ENCODE data around the gene PIBF1.
"Not testable (repeated sequence)": the region's sequence is repeated elsewhere in the genome, so short reads cannot be mapped to it uniquely, and the experiment has no call there.

The PIBF1 gene, protein sequence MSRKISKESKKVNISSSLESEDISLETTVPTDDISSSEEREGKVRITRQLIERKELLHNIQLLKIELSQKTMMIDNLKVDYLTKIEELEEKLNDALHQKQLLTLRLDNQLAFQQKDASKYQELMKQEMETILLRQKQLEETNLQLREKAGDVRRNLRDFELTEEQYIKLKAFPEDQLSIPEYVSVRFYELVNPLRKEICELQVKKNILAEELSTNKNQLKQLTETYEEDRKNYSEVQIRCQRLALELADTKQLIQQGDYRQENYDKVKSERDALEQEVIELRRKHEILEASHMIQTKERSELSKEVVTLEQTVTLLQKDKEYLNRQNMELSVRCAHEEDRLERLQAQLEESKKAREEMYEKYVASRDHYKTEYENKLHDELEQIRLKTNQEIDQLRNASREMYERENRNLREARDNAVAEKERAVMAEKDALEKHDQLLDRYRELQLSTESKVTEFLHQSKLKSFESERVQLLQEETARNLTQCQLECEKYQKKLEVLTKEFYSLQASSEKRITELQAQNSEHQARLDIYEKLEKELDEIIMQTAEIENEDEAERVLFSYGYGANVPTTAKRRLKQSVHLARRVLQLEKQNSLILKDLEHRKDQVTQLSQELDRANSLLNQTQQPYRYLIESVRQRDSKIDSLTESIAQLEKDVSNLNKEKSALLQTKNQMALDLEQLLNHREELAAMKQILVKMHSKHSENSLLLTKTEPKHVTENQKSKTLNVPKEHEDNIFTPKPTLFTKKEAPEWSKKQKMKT

DNA sequence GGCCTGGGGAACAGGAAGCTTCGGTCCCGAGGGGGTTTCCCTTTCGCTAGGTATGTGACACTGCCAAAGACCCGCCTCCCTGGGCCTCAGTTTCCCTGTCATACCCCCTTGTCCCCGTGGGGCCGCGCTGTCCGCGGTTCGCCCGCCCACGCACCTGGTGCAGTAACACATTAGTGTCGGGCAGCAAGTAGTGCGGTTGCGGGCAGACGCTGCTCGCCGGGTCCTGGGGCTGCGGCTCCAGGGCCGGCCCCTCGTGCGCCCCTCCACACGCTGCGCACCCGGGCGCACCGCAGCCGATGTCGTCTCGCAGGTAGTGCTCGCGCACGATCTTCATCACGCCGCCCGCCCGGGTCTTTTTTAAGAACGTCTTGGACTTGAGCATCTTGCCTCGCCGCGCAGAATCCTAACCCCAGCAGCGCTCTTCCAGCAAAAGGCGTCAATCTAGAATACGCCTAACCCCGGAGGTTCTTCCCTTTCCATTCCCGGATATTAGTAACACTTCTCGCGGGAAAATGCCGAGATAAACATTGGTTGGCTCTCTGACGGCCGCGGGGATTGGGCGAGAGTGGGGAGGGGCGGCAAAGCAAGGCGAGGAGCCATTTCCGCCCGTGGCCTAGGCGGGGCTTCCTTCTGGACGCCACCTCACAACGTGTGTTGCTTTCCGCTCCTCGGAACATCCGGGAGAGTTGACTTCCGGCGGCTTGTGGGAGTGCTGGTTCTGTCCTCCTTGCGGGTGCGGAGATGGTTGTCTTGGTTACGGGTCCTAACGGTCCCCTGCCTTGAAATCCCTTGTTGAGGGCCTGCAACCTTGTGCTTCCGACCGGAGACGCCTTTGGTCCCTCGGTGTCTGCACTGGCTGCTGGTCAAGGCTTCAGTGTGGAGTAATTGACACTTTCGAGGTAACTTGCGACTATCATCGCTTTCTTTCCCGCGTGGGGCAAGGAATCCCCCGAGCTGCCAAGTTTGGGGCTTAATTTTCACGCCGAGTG lies at the start of gene PIBF1, which contains the start of gene DIS3:
TSS of gene PIBF1 (plus strand) at position 683 of the 989 bp plus-strand sequence. CDS start 1,337 bp downstream, outside the sequence.
TSS of gene DIS3 (minus strand) at position 450 of the 989 bp plus-strand sequence. CDS start at position 382, 68 bp downstream.
- peak; percentile 80 for DNase-seq (ENCODE audit: low spot score)

DNA sequence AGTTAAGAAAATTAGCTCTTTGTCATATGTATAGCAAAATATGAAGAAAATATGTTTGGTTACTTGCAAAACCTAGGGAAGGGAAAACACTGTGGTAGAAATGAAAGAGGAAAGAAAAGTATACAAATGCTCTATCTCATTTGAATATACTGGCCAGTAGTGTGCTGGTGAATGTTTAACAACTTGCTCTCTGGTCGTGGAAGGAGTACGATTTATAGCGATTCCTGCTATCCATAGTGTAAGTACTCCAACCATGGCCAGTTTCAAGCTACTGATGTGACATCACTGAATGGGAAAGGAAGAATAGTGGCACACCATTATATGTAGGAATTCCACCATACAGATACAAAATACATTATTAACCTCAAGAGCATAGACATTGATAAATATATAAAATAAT lies 44.9 kb upstream of the PIBF1 start:
- no peak for DNase-seq (ENCODE audit: low spot score)

DNA sequence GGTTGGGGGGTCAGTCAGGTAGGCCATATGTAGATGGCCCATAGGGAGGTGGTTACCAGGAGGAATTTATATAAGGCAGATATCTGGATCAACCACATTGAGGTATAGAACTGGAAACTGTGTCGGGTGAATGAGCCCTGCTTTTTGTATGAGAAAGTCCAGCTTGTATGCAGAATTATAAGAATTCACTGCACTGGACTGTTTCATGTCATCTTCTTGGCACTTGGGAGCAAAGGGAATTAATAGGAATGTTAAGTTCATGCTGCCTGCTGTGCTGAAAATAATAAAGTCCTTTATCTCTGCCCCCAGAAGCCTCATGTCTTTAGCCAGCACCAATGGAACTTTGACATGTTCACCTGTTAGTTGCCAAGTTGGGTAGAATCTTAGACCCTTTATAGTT lies 41.9 kb upstream of the PIBF1 start:
- DNase-seq (ENCODE audit: low spot score), result no peak

DNA sequence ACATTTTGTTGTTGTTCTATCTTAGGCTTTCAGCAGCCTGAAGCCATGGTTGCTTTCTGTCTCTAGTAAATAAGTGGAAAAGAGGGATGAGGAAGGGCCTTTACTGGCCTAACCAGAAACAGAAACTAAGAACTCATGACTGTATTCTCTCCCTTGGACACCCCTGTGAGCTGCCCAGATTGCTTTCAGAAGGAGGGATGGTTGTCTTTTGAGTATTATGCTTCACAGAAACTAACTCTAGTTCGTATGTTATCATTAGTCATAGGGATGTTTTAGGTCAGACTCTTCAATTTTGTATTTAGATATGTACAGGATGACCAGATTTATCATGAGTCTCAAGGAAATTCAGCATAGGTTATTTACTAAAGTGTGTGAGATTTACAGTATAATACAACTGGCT lies 36.7 kb upstream of the PIBF1 start:
- DNase-seq (ENCODE audit: low spot score), result no peak

DNA sequence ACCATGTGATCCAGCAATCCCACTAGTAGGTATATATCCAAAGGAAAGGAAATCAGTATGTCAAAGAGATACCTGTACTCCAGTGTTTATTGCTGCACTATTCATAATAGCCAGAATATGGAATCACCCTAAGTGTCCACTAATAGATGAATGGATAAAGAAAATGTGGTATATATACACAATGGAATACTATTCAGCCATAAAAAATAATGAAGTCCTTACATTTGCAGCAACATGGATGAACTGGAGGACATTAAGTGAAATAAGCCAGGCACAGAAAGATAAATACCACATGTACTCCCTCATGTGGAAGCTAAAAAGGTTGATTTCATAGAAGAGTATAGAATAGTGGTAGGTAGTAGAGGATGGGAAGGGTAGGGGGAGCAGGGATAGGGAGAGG lies 30.7 kb upstream of the PIBF1 start:
- DNase-seq (ENCODE audit: low spot score), result no peak

DNA sequence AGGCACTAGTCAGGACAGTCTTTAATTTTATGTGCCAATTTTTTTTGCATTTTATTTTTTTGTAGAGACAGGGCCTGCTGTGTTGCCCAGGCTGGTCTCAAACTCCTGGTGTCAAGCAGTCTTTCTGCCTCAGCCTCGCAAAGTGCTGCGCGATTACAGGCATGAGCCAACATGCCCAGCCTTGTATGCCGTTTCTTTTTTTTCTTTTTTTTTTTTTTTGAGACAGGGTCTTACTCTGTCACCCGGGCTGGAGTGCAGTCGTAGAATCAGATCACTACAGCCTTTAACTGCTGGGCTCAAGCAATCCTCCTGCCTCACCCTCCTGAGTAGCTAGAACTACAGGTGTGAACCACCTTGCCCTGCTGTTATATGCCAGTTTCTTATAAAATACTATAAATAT lies 27.8 kb upstream of the PIBF1 start:
- DNase-seq (ENCODE audit: low spot score), result no peak

DNA sequence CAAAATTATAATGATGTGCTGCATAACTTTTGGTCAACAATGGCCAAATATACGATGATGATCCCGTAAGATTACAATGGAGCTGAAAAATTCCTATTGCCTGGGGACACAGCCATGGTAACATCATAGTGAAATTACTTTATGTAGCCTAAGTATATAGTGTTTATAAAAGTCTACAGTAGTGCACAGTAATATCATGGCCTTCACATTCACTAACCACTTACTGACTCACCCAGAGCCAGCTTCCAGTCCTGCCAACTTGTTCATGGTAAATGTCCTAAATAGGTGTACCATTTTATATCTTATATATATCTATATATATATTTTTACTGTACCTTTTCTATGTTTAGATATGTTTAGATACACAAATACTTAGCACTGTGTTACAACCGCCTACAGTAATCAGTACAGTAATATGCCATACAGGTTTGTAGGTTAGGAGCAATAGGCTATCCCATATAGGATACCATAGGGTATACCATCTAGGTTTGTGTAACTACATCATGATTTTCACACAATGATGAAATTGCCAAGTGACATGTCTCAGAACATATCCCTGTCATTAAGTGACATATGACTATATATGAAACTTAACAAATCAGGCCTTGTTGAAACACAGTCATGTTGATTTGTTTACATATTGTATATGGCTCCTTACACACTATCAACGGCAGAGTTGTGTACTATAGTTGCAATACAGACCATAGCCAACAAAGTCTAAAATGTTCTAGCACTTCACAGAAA lies 24.0 kb upstream of the PIBF1 start:
- no peak for DNase-seq (ENCODE audit: low spot score)

DNA sequence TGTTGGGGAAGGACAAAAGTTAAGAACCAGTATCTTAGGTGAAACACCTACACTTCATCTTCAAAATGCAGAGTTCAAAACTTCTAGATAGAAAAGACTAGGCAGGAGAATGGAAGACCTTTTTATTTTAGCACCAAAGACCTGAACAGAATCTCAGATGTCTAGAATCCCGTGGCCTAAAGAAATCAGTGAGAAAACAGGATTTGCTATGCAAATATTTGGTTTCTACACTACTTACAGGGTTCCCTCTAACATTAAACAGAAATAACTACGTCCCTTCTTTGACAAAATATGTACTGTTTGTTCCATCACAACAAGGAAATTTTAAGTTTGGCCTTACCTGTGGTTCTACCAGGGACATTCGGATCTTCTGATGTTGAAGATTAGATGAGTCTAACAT lies 21.7 kb upstream of the PIBF1 start:
- no peak for DNase-seq (ENCODE audit: low spot score)

DNA sequence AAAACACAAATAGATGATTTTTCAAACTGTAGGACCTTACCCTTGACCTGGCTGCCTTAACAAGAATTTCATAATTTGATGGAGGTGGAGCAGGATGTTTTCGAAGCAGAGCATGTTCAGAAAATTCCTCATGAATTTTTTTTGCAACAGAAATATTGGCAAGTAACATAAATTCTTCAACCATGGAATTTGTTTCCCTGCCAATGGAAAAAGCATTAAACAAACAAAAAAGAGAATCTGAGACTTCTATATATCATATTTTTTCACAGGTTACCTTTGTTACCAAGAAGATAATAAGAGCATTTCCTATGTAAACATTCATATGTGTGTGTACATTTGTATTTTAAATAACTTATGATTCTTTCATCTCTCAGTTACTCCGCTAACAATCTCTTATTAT lies 18.5 kb upstream of the PIBF1 start:
- DNase-seq (ENCODE audit: low spot score), result no peak

DNA sequence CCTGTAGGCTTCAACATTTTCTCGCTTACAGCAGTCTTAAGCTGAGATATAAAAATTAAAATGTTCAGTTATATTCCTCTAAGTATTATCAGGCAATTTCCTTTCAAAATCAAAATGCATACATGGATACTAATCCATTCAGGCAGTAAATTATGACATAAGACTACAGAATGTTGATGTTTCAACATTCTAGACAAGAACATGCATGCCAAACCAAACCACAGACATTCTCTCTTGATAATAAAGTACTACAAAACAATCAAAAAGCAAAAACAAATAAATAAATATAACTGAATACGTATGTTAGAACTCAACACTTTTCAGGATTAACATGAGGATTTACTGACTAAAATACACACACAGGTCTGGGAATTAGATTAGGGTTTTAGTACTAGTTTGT lies 7.9 kb upstream of the PIBF1 start:
- no peak for DNase-seq (ENCODE audit: low spot score)

DNA sequence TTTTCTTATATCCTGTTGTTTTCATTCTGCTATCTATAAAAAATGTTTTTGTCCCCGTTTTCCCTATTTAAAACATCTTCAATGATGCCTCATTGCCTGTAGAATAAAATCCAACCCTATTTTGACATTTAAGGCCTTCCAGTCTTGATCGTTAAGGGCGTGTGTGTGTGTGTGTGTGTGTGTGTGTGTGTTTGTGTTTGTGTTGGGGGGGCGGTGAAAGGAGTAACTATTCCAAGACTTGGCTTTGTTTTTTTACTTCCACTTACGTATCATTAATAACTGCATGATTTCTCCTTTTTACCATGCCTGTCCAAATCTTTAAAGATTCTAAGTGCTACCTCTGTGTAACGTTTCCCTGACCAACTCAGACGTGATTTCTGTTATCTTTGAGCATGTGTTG lies 784 bp downstream of the PIBF1 start:
- DNase-seq (ENCODE audit: low spot score), result no peak

DNA sequence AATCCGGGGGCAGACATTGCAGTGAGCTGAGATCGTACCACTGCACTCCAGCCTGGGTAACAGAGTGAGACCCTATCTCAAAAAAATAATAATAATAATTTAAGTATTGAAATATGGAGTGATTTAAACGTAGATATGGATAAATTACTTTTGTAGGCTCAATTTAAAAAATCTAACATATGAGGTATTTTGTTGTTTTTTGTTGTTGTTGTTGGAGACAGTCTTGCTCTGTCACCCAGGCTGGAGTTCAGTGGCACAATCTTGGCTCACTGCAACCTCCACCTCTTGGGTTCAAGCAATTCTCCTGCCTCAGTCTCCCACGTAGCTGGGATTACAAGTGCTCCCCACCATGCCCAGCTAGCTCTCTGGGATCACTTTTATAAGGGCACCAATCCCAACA lies 2.7 kb downstream of the PIBF1 start:
- not testable (repeated sequence) for DNase-seq (ENCODE audit: low spot score)

DNA sequence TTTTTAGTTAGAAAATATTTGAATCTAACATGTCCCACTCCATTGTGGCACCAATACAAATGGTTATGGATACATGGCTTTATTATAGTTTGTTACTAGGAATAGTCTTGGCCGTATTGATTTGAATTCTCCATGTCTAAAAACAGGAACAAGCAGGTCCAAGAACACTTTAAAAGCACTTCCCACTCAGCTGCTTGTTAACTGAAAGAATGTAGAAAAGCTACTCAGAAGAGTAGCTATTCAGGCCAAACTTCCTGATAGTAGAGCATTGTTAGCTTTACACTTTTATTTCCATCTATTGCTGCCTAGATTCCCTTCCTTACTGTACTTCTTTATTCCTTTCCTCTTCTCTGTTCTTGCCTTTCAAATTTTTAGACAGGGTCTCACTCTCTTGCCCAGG lies 6.9 kb downstream of the PIBF1 start:
- no peak for DNase-seq (ENCODE audit: low spot score)

DNA sequence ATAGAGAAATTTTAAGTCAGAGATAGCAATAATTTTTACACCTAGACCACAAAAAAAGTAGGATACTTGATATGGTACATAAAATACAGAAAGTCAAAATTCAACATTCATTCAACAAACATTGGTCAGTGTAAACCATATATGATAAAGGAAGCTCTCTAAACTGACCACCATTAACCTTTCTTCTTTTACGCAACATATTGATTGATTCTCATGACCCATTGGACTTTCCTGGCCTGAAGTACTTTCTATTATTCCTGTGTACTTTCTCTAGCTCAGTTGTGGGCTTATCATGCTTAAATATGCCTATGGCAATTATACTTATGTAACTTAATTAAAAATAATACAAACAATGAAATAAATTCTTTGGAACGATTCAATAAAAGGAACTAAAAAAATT lies 10.7 kb downstream of the PIBF1 start:
- DNase-seq (ENCODE audit: low spot score), result no peak

DNA sequence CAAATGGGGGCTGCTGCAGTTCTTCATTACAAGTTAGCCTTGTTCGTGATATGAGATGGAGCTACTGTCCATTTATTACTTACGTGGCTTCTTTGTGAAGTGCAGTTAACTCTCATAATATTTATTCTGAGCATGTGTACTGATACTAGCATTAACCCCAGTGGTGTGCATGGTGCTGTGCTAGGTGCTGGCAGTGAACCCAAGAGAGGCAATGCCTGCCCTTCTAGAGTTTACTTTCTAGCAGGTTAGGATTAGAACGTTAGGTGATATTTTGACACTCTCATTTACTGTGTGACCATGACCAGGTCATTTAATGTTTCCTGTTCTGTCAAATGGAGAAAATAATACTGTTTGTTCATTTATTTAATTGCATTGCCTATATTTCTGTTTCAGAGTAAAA lies 16.9 kb downstream of the PIBF1 start:
- DNase-seq (ENCODE audit: low spot score), result no peak

DNA sequence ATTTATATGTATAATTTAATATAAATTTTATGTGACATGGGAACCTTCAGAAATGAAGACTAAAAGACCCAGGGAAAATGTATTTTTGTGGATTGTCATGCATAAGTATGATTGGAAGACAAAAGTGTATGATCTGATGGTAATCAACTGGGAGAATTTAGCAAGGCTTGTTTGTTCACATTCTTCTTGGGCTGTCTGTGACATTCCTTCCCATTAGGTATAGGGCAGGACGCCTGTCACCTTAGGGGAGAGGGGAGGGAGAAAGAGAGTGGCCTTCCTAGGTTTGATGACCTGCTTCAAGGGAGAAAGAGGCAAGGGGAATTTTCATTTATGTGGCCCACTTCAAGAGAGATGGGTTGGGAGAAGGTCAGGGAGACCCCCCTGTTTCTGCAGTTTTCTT lies 22.4 kb downstream of the PIBF1 start:
- no peak for DNase-seq (ENCODE audit: low spot score)

DNA sequence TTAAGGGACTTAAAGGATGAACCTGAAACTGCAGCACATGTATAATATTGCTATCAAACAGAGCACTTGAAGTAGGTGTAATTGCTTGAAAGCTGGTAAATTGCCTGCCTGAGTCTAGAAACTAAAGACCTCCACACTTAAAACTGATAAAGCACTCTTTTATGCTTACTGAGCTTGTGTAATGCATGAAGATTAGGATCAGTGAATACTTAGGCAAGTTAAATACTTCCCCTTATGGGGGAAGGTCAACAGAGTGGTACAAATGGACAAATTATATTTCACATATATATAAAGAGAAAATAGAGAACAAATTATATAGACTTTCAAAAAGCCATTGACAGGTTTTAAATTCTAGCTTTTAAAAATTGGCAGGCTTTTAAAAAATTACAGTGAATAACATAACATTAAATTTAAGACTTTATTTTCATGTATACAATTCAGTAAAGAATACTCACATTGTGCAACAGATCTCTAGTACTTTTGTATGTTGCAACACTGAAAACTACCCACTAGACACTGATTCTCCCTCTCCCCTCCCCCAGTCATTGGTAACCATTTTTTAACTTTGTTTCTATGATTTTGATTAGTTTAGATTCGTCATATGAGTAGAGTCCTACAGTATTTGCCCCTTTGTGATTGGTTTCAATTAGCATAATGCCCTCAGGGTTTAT lies 23.9 kb downstream of the PIBF1 start:
- DNase-seq (ENCODE audit: low spot score), result no peak

DNA sequence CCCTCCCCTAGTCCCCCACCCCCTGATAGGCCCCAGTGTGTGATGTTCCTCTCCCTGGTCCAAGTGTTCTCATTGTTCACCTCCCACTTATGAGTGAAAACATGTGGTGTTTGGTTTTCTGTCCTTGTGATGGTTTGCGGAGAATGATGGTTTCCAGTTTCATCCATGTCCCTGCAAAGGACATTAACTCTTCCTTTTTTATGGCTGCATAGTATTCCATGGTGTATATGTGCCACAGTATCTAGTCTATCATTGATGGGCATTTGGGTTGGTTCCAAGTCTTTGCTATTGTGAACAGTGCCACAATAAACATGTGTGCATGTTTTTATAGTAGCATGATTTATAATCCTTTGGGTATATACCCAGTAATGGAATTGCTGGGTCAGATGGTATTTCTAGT lies 24.6 kb downstream of the PIBF1 start:
- not testable (repeated sequence) for DNase-seq (ENCODE audit: low spot score)

DNA sequence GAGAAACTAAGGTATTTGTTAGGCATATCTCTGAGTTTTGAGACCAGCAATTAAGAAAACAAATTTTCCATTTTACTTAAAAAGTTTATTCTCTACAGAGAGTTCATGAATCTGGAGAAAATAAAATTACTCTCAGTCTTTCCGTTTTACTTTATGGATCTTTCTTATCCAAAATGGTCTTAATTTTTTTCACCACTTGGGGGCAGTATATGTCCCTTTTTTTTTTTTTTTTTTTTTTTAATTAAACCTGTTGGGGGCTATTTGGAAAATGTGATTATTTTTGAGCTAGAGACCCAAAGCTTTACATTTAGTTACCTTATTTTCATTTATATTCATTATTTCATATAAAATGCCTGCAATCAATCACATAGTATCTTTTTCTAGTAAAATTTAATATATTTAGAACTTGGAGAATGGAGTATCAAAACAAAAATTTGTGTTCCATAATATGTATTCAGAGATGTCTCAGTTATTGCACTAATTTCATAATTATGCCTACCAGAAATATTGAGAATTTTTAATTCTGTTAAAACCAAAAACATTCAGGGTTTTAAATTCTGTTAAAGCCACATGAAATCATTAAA lies 27.1 kb downstream of the PIBF1 start:
- no peak for DNase-seq (ENCODE audit: low spot score)

DNA sequence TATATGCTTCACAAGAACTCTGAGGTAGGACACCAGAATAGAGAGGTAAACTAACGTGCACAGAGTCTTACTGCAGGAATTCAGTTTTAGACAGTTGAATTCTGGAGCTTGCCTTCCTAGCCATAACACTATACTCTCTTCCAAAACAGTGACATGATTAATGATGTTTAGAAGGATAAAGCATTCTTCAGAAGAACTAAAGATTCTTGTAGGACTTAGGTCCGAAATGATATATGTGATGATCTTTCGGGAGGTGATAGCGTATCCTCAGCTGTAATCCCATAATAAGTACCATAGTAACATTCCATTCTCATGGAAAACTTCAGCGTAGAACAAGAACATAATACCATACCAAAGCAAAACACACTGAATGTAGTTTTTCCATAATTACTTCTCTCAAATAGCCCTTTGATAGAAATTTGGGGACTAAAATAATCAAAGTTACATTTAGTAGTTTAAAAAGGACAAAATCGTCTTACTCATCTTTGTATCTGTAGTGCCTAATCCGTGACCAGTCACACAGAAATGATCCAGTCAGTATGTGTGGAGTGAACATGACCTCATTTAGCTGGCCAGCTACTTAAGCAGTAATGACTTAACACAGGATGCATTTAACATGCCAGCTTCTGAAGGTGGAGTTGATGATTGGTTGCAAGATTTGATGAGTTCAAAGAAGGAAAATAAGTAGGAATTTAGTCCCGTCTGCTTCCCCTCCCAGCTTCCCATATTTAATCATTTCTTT lies 38.4 kb downstream of the PIBF1 start:
- no peak for DNase-seq (ENCODE audit: low spot score)

Data from HuH-7 (cell line).